ENCODE measurements around the gene CSRP1. TPM values are rescaled to one million over a fixed set of nuclear protein-coding genes. Genes with fewer than 3 reads are reported as not detected.

The CSRP1 gene
- total RNA-seq, 1 donor from 2014 or later = 948 TPM

DNA sequence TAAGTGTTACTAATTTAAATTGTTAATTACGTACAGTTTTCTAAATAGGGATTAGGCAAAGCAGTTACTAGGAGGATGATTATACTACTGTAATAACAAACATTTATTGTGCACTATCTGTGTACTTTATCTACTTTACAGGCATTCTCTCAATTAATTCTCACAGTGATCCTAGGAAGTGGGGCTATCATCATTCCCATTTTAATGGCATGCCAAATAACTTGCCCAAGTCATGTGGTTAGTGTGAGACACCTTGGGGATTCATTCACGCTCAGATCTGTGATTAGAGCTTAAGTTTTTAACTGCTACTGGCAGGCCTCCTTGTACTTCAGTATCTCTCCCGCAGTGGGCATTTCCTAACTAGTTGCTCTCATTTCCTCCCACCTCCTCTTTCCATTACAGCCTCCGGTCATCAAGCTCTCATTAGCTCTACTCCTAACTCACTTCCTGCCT lies 49.4 kb downstream of the CSRP1 start:
- Histone ChIP-seq H3K36me3 (no peaks in the 10 kb centered on the region), H3K4me1 (peaks cover 15 to 28% of the 10 kb centered on the region in 2 donors), H3K27ac (peak overlapping the region; percentile 4 to 12), H3K4me3 (no peak overlapping the region), H3K9me3 (no peaks in the 10 kb centered on the region), H3K27me3 (no peaks in the 10 kb centered on the region)
- DNase-seq (ENCODE audit: low spot score in 2 of 2) = no peak
- intact Hi-C loops (cut with DNase I) = no loop called here
- TF ChIP-seq, protein P1, sequence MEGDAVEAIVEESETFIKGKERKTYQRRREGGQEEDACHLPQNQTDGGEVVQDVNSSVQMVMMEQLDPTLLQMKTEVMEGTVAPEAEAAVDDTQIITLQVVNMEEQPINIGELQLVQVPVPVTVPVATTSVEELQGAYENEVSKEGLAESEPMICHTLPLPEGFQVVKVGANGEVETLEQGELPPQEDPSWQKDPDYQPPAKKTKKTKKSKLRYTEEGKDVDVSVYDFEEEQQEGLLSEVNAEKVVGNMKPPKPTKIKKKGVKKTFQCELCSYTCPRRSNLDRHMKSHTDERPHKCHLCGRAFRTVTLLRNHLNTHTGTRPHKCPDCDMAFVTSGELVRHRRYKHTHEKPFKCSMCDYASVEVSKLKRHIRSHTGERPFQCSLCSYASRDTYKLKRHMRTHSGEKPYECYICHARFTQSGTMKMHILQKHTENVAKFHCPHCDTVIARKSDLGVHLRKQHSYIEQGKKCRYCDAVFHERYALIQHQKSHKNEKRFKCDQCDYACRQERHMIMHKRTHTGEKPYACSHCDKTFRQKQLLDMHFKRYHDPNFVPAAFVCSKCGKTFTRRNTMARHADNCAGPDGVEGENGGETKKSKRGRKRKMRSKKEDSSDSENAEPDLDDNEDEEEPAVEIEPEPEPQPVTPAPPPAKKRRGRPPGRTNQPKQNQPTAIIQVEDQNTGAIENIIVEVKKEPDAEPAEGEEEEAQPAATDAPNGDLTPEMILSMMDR (IDR thresholded peaks at IDR 0.05) = no peak

DNA sequence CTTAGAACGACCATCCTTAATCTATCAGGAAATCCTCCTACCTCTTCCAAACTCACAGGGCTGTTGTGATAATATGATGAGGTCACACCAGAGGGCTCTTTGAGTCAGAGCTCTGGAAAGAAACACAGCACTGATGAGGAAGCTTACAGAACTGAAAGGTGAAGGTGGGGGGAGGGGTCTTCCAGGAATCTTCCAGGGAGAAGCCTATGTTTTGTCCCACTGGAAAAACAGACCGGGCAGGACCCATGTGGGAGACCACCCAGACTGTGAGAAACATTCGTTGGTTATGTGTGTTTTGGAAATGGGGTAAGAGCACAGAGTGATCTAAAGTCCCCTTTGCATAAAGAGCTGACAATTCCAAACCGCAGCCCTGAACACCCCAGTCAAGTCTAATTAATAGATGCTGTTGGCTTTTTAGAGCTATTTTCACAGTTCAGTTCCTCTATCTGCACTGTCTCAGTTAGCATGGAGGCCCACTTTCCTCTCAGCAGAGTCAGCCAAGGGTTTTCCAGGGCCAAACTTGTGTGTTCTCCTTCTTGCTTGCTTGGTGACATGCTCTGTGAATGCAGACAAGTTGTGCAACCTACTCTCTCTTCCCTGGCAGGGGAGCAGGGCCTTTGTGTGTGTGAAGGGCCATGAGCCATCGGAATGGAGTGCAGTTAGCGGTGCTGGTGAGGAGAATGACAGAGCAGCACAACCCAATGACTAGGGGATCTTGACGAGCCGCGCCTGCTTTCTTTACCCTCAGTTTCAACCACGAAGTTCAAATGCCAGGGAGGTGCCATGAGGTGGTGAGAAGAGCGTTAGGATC lies 50.2 kb downstream of the CSRP1 start:
- Histone ChIP-seq H3K4me1 (peaks cover 9 to 20% of the 10 kb centered on the region in 2 donors), H3K4me3 (no peak overlapping the region), H3K27ac (peak overlapping the region; percentile 12 to 50), H3K9me3 (no peaks in the 10 kb centered on the region), H3K27me3 (no peaks in the 10 kb centered on the region), H3K36me3 (no peaks in the 10 kb centered on the region)
- peak in 1 of 2 donors; percentile 87 for DNase-seq (ENCODE audit: low spot score in 2 of 2)
- TF ChIP-seq, protein P1 (IDR thresholded peaks at IDR 0.05) = no peak
- intact Hi-C loops (cut with DNase I) = no loop called here

DNA sequence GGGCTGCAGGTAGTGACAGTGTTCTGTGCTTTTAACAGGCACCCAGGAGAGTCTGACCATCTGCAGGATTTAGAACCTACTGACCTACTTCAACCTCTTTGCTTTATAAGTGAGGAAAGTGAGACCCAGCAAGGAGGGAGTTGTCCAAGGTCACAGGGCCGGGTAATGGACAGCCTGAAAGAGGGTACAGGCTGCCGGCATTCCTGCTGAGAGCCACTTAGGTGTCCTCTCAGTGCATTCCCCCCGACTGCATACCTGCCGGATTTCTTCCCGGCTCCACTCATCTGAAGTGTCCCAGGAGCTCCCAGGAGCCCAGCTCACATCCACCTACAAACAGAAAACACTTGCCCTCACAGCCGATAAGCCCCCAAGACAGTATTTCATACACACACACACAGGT lies 51.8 kb downstream of the CSRP1 start:
- intact Hi-C loops (cut with DNase I) = no loop called here
- H3K4me1 ChIP-seq = peaks cover 6 to 17% of the 10 kb centered on the region in 2 donors
- H3K4me3 ChIP-seq = no peak overlapping the region

DNA sequence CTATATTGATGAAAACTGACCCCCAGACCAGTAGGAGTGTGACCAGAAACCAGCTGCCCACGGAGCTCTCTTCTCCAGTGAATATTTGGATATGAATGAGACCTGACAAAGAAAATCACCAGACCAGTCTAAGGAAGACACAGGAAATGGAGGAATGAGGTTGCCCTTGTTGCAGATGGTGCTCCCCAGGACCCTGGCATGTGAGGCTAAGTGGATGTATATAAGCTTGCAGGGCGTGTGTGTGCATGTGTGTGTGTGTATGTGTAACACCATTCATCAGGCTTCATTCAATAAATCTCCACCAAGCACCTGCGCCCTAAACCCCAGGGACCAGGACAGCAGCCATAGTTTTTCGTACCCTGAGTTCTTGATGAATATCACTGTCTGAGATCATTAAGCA lies 52.3 kb downstream of the CSRP1 start:
- intact Hi-C loops (cut with DNase I) = no loop called here
- Histone ChIP-seq H3K4me3 (no peak overlapping the region), H3K27ac (no peak overlapping the region), H3K36me3 (no peaks in the 10 kb centered on the region), H3K4me1 (peaks cover 6 to 13% of the 10 kb centered on the region in 2 donors), H3K9me3 (no peaks in the 10 kb centered on the region), H3K27me3 (no peaks in the 10 kb centered on the region)
- TF ChIP-seq, protein P1 (IDR thresholded peaks at IDR 0.05) = no peak
- DNase-seq (ENCODE audit: low spot score in 2 of 2) = no peak

More for the DNA sequence above, 51.8 kb downstream of the CSRP1 start:
- Histone ChIP-seq H3K27ac (no peak overlapping the region), H3K27me3 (no peaks in the 10 kb centered on the region), H3K36me3 (no peaks in the 10 kb centered on the region), H3K9me3 (no peaks in the 10 kb centered on the region)
- TF ChIP-seq, protein P1 (IDR thresholded peaks at IDR 0.05) = no peak
- DNase-seq (ENCODE audit: low spot score in 2 of 2) = no peak

DNA sequence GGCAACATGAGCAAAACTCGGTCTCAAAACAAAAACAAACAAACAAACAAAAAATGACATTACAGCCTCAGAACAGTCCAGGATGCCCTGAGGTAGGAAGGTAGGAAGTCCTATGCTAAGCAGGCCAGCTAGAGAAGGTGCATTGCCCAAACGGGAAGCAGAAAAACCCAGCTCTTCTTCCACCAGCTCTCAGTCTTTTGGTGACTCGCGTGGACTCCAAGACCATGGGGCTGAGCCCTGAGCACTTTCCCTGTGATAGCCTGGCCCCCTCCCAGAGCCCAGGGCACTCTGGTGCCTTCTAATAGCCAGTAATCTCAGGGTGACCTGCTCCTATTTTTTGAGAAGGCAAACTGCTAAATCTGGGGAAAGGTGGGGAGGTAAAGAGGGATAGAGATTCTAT lies 54.1 kb downstream of the CSRP1 start:
- Histone ChIP-seq H3K36me3 (no peaks in the 10 kb centered on the region), H3K27ac (no peak overlapping the region), H3K9me3 (no peaks in the 10 kb centered on the region), H3K4me3 (no peak overlapping the region), H3K4me1 (peaks cover 6 to 10% of the 10 kb centered on the region in 2 donors), H3K27me3 (no peaks in the 10 kb centered on the region)
- intact Hi-C loops (cut with DNase I) = no loop called here
- no peak for DNase-seq (ENCODE audit: low spot score in 2 of 2)
- TF ChIP-seq, protein P1 (IDR thresholded peaks at IDR 0.05) = no peak
